ENCODE data around the gene DMRT2.

DMRT2 gene

DNA sequence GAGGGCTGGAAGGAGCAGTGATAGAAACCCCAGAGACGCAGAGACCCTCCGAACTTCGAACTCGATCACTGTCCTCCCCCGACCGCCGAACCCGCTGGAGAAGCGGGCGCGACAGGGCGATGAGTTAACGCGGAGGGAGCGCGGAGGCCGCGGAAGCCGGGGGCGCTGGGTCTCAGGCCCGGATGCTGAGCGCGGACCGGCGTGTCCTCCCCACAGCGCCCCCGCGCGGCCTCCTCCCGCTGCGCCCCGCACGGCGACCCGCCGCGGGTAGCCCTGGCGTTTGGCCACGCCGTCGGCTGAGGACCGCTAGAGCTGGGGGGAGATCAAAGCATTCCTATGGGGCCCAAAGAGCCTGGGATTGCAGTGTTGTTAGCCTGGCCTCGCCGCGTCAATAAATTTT is 7.7 kb upstream of the DMRT2 start:
- CTCF ChIA-PET, result no interaction called here
- DNase-seq (ENCODE audit: low spot score), result no peak

DNA sequence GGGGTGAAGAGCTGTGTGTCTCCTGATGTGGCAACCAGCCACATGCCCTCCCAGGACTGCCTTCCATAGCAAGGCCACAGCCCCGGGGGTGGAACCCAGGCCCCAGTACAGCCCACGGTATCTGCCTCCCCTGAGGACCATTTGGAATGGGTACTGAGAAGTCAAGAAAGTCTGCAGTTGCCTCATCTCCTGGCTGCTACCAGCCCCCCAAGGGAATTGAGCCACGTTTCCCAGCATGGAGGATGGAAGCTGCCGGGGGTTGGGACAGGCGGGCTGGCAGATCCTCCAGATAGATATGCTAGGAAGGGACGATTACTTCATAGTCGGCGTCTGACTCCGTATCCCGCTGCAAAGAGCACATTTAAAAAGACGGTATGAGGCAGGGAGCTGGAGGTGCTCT is 5.5 kb upstream of the DMRT2 start:
- no peak overlapping the region for H3K27ac ChIP-seq
- ChIA-PET POLR2A (ENCODE audit: low non-redundant PET) (no interaction called here), CTCF (no interaction called here)
- no peak for DNase-seq (ENCODE audit: low spot score)
- TF ChIP-seq, protein P1, sequence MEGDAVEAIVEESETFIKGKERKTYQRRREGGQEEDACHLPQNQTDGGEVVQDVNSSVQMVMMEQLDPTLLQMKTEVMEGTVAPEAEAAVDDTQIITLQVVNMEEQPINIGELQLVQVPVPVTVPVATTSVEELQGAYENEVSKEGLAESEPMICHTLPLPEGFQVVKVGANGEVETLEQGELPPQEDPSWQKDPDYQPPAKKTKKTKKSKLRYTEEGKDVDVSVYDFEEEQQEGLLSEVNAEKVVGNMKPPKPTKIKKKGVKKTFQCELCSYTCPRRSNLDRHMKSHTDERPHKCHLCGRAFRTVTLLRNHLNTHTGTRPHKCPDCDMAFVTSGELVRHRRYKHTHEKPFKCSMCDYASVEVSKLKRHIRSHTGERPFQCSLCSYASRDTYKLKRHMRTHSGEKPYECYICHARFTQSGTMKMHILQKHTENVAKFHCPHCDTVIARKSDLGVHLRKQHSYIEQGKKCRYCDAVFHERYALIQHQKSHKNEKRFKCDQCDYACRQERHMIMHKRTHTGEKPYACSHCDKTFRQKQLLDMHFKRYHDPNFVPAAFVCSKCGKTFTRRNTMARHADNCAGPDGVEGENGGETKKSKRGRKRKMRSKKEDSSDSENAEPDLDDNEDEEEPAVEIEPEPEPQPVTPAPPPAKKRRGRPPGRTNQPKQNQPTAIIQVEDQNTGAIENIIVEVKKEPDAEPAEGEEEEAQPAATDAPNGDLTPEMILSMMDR (conservative IDR thresholded peaks at IDR 0.05; ENCODE audit: low read depth), result no peak

More for the DNA sequence above, 7.7 kb upstream of the DMRT2 start:
- no peak overlapping the region for H3K27ac ChIP-seq
- TF ChIP-seq, protein P1 (conservative IDR thresholded peaks at IDR 0.05; ENCODE audit: low read depth), result no peak
- POLR2A ChIA-PET (ENCODE audit: low non-redundant PET), result no interaction called here

DNA sequence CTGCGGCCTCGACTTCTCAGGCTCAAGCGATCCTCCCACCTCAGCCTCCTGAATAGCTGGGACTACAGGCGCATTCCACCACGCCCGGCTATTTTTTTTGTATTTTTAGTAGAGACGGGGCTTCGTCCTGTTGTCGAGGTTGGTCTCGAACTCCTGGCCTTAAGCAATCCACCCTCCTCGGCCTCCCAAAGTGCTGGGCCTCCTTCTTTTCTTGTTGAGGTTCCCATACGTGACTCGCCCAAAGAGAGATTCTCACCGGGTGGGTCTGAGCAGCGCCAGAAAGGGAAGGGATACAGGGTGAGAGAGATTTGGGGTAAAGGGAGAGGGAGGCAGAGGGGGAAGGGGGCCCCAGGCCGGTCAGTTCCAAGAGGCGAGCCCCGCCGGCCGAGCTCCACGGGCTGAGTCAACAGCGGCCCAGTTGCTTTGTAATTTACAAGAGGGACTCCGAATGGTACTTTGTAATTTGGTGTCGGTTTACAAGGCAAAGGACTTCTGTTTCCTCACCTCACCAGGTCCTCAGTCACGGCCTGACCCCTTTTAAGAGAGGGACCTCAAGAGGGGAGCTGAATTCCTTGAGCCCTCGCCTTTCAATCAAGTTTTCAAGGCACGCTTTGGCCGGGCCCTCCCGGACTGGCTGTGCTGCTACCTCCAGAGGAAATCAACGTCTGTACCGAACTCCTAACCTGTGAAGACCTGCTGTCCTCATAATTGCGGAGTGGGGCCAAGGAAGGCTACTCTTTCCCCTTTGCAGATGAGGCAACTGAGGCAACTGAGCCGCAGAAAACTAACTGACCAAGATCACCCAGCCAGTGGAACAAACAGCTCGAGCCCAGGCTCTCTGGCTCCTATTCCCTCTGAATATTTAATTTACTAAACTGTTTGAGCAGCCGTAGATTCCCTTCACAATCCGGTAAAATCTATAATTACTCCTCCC is 3.3 kb upstream of the DMRT2 start:
- CTCF ChIA-PET, result no interaction called here
- DNase-seq (ENCODE audit: low spot score), result no peak
- H3K27ac ChIP-seq, result no peak overlapping the region
- TF ChIP-seq, protein P1 (conservative IDR thresholded peaks at IDR 0.05; ENCODE audit: low read depth), result no peak
- POLR2A ChIA-PET (ENCODE audit: low non-redundant PET), result no interaction called here

DNA sequence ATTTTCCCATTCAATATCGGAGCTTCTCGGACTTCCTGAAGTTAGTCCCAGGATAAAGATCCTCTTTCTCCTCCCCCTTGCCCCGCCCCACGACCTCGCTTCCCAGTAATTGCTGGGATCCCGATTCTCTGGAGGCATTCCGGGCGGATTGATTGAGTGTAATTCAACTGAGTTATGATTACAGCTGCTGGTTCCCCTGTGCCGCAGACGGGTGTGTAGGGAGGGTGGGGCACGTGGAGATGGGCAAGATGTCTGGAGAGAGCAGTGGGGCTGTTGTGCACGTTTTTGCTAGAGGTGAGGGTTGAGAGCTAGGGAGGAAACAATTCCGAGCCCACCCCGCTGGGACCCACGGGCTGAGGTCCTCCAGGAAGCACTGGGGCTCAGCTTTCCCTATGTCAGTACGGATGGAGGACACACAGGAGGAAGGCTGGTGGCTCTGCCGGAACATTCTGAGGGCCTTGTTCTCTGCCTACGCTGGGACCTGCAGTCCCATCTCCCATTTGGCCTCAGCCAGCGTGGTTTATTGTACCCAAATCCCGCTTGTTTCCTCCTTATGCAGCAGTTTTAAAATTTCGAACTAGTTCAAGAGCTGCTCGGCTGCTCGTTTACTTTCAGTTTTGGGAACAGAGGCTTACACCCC is 2.4 kb upstream of the DMRT2 start:
- CTCF ChIA-PET, result no interaction called here
- POLR2A ChIA-PET (ENCODE audit: low non-redundant PET), result no interaction called here

DNA sequence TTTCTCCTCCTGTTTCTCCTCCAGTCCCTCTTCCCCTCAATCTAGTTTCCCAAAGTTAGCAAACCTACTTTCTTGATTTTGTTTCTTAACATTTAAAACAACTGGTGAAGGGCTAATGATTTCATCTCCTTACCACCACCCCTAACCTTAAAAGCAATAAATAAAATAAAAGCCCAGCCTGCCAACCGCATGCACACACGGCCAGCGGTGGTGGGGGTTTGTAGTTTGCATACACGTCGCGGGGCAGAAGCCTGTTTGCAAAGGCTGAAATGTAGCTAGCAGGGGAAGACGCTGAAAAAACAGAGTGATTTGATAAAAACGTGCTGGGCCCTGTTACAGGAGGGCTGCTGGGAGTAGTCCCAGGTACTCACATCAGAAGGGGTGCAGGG is 1.9 kb upstream of the DMRT2 start:
- ChIA-PET POLR2A (ENCODE audit: low non-redundant PET) (no interaction called here), CTCF (no interaction called here)
- TF ChIP-seq, protein P1 (conservative IDR thresholded peaks at IDR 0.05; ENCODE audit: low read depth), result no peak
- H3K27ac ChIP-seq, result no peak overlapping the region
- DNase-seq (ENCODE audit: low spot score), result no peak

More for the DNA sequence above, 2.4 kb upstream of the DMRT2 start:
- no peak overlapping the region for H3K27ac ChIP-seq
- DNase-seq (ENCODE audit: low spot score), result no peak
- TF ChIP-seq, protein P1 (conservative IDR thresholded peaks at IDR 0.05; ENCODE audit: low read depth), result no peak

DNA sequence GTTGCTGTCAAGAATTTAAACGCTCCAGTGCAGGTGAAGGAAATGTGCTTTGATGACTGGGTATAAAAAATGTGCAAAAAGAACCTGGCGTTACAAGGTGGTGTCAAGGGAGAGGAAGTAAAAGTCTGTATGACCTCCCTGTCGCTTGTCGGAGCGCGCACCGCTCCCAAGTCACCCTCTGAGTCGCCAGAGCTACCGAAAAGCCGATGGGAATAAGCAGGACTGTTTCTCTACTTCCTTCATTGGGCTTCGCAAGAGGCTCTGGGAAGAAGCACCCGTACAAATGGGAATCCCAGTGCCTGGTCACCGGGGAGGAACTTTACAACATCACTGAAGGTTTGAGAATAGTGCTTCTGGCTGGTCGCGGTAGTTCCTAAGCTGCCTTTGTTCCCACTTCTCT is 1.3 kb upstream of the DMRT2 start:
- ChIA-PET POLR2A (ENCODE audit: low non-redundant PET) (no interaction called here), CTCF (no interaction called here)
- H3K27ac ChIP-seq, result no peak overlapping the region

More for the DNA sequence above, 1.3 kb upstream of the DMRT2 start:
- no peak for DNase-seq (ENCODE audit: low spot score)
- TF ChIP-seq, protein P1 (conservative IDR thresholded peaks at IDR 0.05; ENCODE audit: low read depth), result no peak

Measured in RWPE1 (cell line).